OCI-LY7 (cell line): Measurements from ENCODE around the gene TPRG1L.

Source experiments
- CTCF ChIP-seq: fragments of 200-600 bp; sonication (generic); conservative IDR thresholded peaks from 2 replicates; pipeline ENCODE4 v1.5.1; 2014; ENCODE audit warnings: mild to moderate bottlenecking, antibody characterized with exemption, low read length, moderate library complexity, mixed read lengths
- EZH2phosphoT487 ChIP-seq: fragments of 200-600 bp; sonication (generic); IDR thresholded peaks from 2 replicates; pipeline ENCODE4 v1.6.1; 2018; ENCODE audit warnings: low read depth, borderline replicate concordance, mild to moderate bottlenecking, mixed run types, antibody characterized with exemption, low read length, moderate library complexity, mixed read lengths

GRCh38 chr1:3649342-3650247 is 24.8 kb downstream of the TPRG1L start, which contains the start of gene WRAP73:
- peak; percentile 69 for TF ChIP-seq CTCF
- TF ChIP-seq EZH2phosphoT487 = no peak
